Activated T-helper 1 cell treated with anti-CD3 and anti-CD28 coated beads, Interleukin-12 subunit alpha, Interleukin-12 subunit beta, Interleukin-2, Interleukin-4 antibody, amounts not matched to agents 30 ng/mL and 10 ng/mL and 1 ng/mL, durations not matched to agents 14 hours and 24 hours and 36 hours (primary cell): ENCODE measurements around the gene ABHD16B. TPM values are rescaled to one million over a fixed set of nuclear protein-coding genes. Genes with fewer than 3 reads are reported as not detected.
"Not testable (repeated sequence)": the region's sequence is repeated elsewhere in the genome, so short reads cannot be mapped to it uniquely, and the experiment has no call there.

Source experiments
- DNase-seq: peaks from one replicate; pipeline ENCODE4 v3.0.0; 2021; ENCODE audit warnings: low spot score
- H3K27ac Mint-ChIP-seq: one replicate; pipeline ENCODE4 v1.8.0; 2021; ENCODE audit warnings: mild to moderate bottlenecking, mixed read lengths
- H3K27me3 Mint-ChIP-seq: one replicate; pipeline ENCODE4 v1.8.0; 2022; ENCODE audit warnings: mild to moderate bottlenecking, moderate library complexity, mixed read lengths; ENCODE audit not compliant: insufficient read depth
- H3K36me3 Mint-ChIP-seq: one replicate; pipeline ENCODE4 v1.8.0; 2021; ENCODE audit warnings: low read depth, mixed read lengths
- H3K4me1 Mint-ChIP-seq: one replicate; pipeline ENCODE4 v1.8.0; 2021; ENCODE audit warnings: low read depth, mixed read lengths
- H3K4me3 Mint-ChIP-seq: one replicate; pipeline ENCODE4 v1.8.0; 2021; ENCODE audit warnings: mild to moderate bottlenecking, moderate library complexity, mixed read lengths
- H3K9me3 Mint-ChIP-seq: one replicate; pipeline ENCODE4 v1.8.0; 2021; ENCODE audit warnings: mixed read lengths
- intact Hi-C: fragments of 100-400 bp; cut with micrococcal nuclease; formaldehyde crosslinking; loops from one replicate; pipeline ENCODE4 v1.15.1; 2024
- total RNA-seq: library from RNA; stranded (reverse); gene quantifications from 2 replicates; pipeline ENCODE4 v1.2.3, GENCODE V29; 2022

Gene ABHD16B
- total RNA-seq, 1 donor from 2014 or later, result not detected

GRCh38 chr20:63863798-63864544, 2.7 kb downstream of the ABHD16B start:
- Mint-ChIP-seq H3K36me3 (peaks cover 20% of the 10 kb centered on the region), H3K9me3 (no peaks in the 10 kb centered on the region), H3K27me3 (no peaks in the 10 kb centered on the region), H3K4me3 (peak overlapping the region; percentile 96), H3K27ac (peak overlapping the region; percentile 96), H3K4me1 (peaks cover 19% of the 10 kb centered on the region)
- peak; percentile 82 for DNase-seq
- intact Hi-C loops, result loop anchor here (1.0 to 2.0 kb wide), 5 partner anchors 13 to 237 kb away; partner anchors contain the start of gene GMEB2

GRCh38 chr20:63864545-63864977, 3.3 kb downstream of the ABHD16B start:
- no peak for DNase-seq
- H3K9me3 Mint-ChIP-seq, result no peaks in the 10 kb centered on the region
- H3K36me3 Mint-ChIP-seq, result peaks cover 23% of the 10 kb centered on the region
- peak overlapping the region; percentile 96 for H3K4me3 Mint-ChIP-seq
- H3K27ac Mint-ChIP-seq, result peak overlapping the region; percentile 96
- intact Hi-C loops, result loop anchor here (1.0 to 2.0 kb wide), 5 partner anchors 14 to 238 kb away; partner anchors contain the start of gene GMEB2
- no peaks in the 10 kb centered on the region for H3K27me3 Mint-ChIP-seq
- H3K4me1 Mint-ChIP-seq, result peaks cover 19% of the 10 kb centered on the region

GRCh38 chr20:63864978-63865640, 3.8 kb downstream of the ABHD16B start, which contains the start of gene TPD52L2:
Gene TPD52L2 (plus strand): TSS chr20:63865270. CDS start chr20:63865366, 96 bp downstream.
- Mint-ChIP-seq H3K27ac (peak within 1 kb of the TSS; percentile 96), H3K9me3 (no peaks in the 10 kb centered on the region), H3K4me1 (peaks cover 19% of the 10 kb centered on the region), H3K36me3 (peaks cover 24% of the 10 kb centered on the region), H3K27me3 (no peaks in the 10 kb centered on the region), H3K4me3 (peak within 1 kb of the TSS; percentile 96)
- intact Hi-C loops, result loop anchor here (1.0 to 2.0 kb wide), 16 partner anchors 8 to 593 kb away; partner anchors contain the start of genes ARFGAP1, ARFRP1, GMEB2 and PPDPF
- peak; percentile 98 for DNase-seq

- intact Hi-C loops, H3K27ac Mint-ChIP-seq, H3K27me3 Mint-ChIP-seq, H3K9me3 Mint-ChIP-seq, DNase-seq: not testable (repeated sequence)
- peak overlapping the region; percentile 53 for H3K4me3 Mint-ChIP-seq
- H3K4me1 Mint-ChIP-seq, result peaks cover 19% of the 10 kb centered on the region
- H3K36me3 Mint-ChIP-seq, result peaks cover 22% of the 10 kb centered on the region
Measured at GRCh38 chr20:63867042-63867441, 5.7 kb downstream of the ABHD16B start.

GRCh38 chr20:63868264-63868663, 7.0 kb downstream of the ABHD16B start:
- Mint-ChIP-seq H3K4me3 (peak overlapping the region; percentile 29), H3K27me3 (no peaks in the 10 kb centered on the region), H3K36me3 (peaks cover 22% of the 10 kb centered on the region), H3K27ac (peak overlapping the region; percentile 2), H3K4me1 (peaks cover 18% of the 10 kb centered on the region), H3K9me3 (no peaks in the 10 kb centered on the region)
- DNase-seq, result no peak
- intact Hi-C loops, result no loop called here

GRCh38 chr20:63873477-63873971, 12.2 kb downstream of the ABHD16B start:
- peak overlapping the region; percentile 98 for H3K27ac Mint-ChIP-seq
- no peaks in the 10 kb centered on the region for H3K27me3 Mint-ChIP-seq
- intact Hi-C loops, result loop anchor here (1.0 to 2.0 kb wide), 2 partner anchors 8 to 23 kb away; partner anchors contain the start of gene TPD52L2
- DNase-seq, result peak; percentile 48
- peaks cover 8% of the 10 kb centered on the region for H3K4me1 Mint-ChIP-seq
- H3K36me3 Mint-ChIP-seq, result peaks cover 30% of the 10 kb centered on the region
- H3K4me3 Mint-ChIP-seq, result peak overlapping the region; percentile 40
- H3K9me3 Mint-ChIP-seq, result no peaks in the 10 kb centered on the region

GRCh38 chr20:63874241-63874640, 12.9 kb downstream of the ABHD16B start:
- DNase-seq, H3K27me3 Mint-ChIP-seq, H3K9me3 Mint-ChIP-seq, H3K27ac Mint-ChIP-seq, H3K4me3 Mint-ChIP-seq, H3K4me1 Mint-ChIP-seq, intact Hi-C loops: not testable (repeated sequence)
- H3K36me3 Mint-ChIP-seq, result peaks cover 30% of the 10 kb centered on the region

- Mint-ChIP-seq H3K27me3 (no peaks in the 10 kb centered on the region), H3K4me3 (no peak overlapping the region), H3K9me3 (no peaks in the 10 kb centered on the region), H3K36me3 (peaks cover 24% of the 10 kb centered on the region), H3K4me1 (peaks cover 8% of the 10 kb centered on the region), H3K27ac (peak overlapping the region; percentile 51)
- no peak for DNase-seq
- intact Hi-C loops, result no loop called here
Measured at GRCh38 chr20:63876489-63877036, 15.3 kb downstream of the ABHD16B start.

- Mint-ChIP-seq H3K9me3 (no peaks in the 10 kb centered on the region), H3K27me3 (no peaks in the 10 kb centered on the region), H3K36me3 (peaks cover 20% of the 10 kb centered on the region), H3K4me3 (no peak overlapping the region), H3K27ac (no peak overlapping the region), H3K4me1 (peaks cover 8% of the 10 kb centered on the region)
- intact Hi-C loops, result no loop called here
- DNase-seq, result no peak
Measured at GRCh38 chr20:63877755-63878470, 16.6 kb downstream of the ABHD16B start.

- intact Hi-C loops, result no loop called here
- Mint-ChIP-seq H3K27me3 (no peaks in the 10 kb centered on the region), H3K36me3 (peaks cover 17% of the 10 kb centered on the region), H3K4me1 (no peaks in the 10 kb centered on the region), H3K27ac (no peak overlapping the region), H3K9me3 (no peaks in the 10 kb centered on the region), H3K4me3 (no peak overlapping the region)
- no peak for DNase-seq
Measured at GRCh38 chr20:63878899-63879663, 17.8 kb downstream of the ABHD16B start.

GRCh38 chr20:63880901-63881300, 19.6 kb downstream of the ABHD16B start:
- H3K4me3 Mint-ChIP-seq, DNase-seq, H3K4me1 Mint-ChIP-seq, H3K27ac Mint-ChIP-seq, H3K36me3 Mint-ChIP-seq, H3K9me3 Mint-ChIP-seq, intact Hi-C loops, H3K27me3 Mint-ChIP-seq: not testable (repeated sequence)
